Muscle layer of colon (tissue), 2 donors: ENCODE results near the gene CACNG4.

Experiments used
- H3K27ac ChIP-seq: one replicate; pipeline ENCODE4 v1.7.0; 2013; ENCODE audit warnings: low read depth, mild to moderate bottlenecking, low read length, moderate library complexity
- H3K27me3 ChIP-seq, 2 donors: one replicate each; pipeline ENCODE4 v1.7.0; 2013; ENCODE audit warnings: low read length in 2 of 2, mild to moderate bottlenecking in 2 of 2; ENCODE audit not compliant: insufficient read depth in 2 of 2, control insufficient read depth in 1 of 2
- H3K36me3 ChIP-seq: one replicate; pipeline ENCODE4 v1.7.0; 2013; ENCODE audit warnings: mild to moderate bottlenecking, low read length; ENCODE audit not compliant: insufficient read depth
- H3K4me1 ChIP-seq: one replicate; pipeline ENCODE4 v1.7.0; 2013; ENCODE audit warnings: mild to moderate bottlenecking, low read length; ENCODE audit not compliant: insufficient read depth
- H3K4me3 ChIP-seq, 2 donors: one replicate each; pipeline ENCODE4 v1.7.0; 2013; ENCODE audit warnings: low read length in 2 of 2, low read depth in 1 of 2, mild to moderate bottlenecking in 1 of 2, moderate library complexity in 1 of 2
- H3K9ac ChIP-seq: one replicate; pipeline ENCODE4 v1.7.0; 2013; ENCODE audit warnings: low read length
- H3K9me3 ChIP-seq: one replicate; pipeline ENCODE4 v1.7.0; 2013; ENCODE audit warnings: mild to moderate bottlenecking, low read length
- donor health status: abdominal sarcoma.
- donor health status: Adenocarcinoma of cecum.

The CACNG4 gene

DNA sequence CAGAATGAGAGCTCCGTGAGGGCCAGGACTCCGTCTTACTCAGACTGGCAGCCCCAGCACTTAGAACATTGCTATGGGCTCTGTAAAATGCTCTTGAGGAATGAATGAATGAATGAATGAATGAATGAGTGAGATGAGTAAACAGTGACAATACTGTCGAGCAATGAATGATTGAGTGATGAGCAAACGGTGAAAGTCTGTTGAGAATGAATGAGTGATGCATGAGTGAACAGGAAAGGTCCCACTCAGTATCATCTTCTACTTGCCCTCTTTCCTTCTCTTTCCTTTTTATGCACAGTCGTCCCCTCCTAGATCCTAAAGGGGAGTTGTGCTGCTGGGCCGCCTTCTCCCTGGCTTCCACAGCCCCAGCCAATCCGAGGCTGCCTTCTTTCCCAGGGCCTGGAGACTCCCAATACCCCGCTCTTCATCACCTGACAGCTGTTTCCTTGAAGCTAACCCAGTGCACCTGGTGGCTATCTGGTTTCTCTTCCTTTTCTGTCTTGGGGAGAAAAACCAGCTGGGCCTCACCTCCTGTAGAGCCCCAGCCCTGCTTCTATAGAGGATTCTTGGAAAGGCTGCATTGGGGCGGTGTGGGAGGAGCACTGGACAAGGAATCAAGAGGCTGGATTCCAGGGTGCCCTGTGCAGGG lies 47.1 kb downstream of the CACNG4 start:
- no peaks in the 10 kb centered on the region for H3K9me3 ChIP-seq
- H3K9ac ChIP-seq: no peak overlapping the region
- H3K4me1 ChIP-seq: no peaks in the 10 kb centered on the region
- no peaks in the 10 kb centered on the region for H3K27me3 ChIP-seq
- no peaks in the 10 kb centered on the region for H3K36me3 ChIP-seq
- H3K27ac ChIP-seq: no peak overlapping the region
- H3K4me3 ChIP-seq: no peak overlapping the region

DNA sequence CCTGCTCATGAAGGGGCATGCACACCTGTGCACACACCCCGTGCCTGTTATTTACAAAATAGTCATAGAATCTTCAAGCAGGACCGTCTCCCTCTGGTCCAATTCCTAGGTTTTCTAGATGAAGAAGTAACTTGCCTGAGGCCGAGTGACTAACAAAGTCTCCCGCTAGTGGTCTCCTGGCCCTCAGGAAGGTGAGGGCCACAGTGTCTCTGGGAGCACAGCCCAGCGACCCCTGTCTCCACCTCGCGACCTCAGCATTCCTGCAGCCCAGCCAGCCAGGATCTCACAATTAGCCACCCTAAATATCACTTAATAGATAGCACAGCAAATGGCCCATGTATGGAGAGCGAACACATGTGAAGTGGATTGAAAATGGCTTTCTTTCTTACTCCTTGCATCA lies 49.4 kb downstream of the CACNG4 start:
- Histone ChIP-seq H3K36me3 (no peaks in the 10 kb centered on the region), H3K27me3 (no peaks in the 10 kb centered on the region), H3K4me1 (no peaks in the 10 kb centered on the region), H3K9ac (no peak overlapping the region), H3K4me3 (no peak overlapping the region), H3K9me3 (no peaks in the 10 kb centered on the region), H3K27ac (no peak overlapping the region)

DNA sequence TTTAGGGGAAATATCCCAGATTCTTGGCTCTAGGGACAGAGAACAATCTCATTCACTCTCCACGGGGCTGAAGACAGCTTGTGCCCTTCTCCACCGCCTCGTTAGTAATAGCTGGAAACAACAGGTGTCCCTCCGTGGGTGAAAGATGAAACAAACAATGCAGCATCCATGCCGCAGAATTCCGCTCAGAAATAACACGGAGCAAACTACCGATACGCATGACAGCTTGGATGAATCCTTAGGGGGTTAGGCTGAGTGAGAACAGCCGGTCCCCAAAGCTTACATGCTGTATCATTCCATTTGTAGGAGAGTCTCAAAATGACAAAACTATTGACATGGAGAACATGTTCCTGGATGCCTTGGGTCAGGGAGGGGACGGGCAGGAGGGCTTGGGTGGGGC lies 50.5 kb downstream of the CACNG4 start:
- H3K9ac ChIP-seq: no peak overlapping the region
- no peaks in the 10 kb centered on the region for H3K36me3 ChIP-seq
- no peaks in the 10 kb centered on the region for H3K4me1 ChIP-seq
- no peak overlapping the region for H3K4me3 ChIP-seq
- H3K27ac ChIP-seq: no peak overlapping the region
- no peaks in the 10 kb centered on the region for H3K9me3 ChIP-seq
- H3K27me3 ChIP-seq: no peaks in the 10 kb centered on the region

DNA sequence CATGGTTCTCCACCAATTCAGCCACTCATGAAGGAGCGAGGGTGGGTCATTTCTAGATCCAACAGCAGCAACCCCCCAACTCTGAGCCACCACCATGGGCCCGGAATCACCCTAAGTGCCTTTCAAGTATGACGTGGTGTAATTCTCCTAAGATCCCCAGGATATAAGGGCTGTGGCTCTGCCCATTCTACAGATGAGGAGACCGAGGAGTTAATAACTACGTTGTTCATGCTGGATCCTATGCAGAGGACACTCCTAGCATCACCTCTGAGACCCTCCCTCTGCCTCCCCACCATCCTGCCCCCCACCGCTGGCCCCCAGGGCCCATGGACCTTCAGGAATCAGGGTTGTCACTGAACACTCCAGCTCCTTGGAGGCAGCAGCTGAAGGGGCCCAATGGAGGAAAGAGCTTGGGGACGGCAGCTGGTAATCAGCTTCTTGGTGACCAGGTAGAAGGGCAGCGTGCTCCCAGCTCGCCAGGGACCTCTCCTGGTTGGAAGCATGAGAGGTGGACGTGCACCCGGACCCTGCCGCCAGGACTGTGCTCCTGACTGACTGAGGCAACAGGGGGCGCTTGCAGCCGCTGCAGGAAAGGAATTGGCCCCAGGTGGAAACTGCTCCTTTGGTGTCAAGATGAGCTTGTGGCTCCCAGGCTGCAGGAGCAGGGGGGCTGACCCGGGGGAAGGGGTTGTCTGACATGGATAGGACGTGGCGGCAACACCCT lies 51.7 kb downstream of the CACNG4 start:
- Histone ChIP-seq H3K36me3 (no peaks in the 10 kb centered on the region), H3K9me3 (no peaks in the 10 kb centered on the region), H3K27me3 (no peaks in the 10 kb centered on the region), H3K4me3 (no peak overlapping the region), H3K4me1 (no peaks in the 10 kb centered on the region), H3K27ac (no peak overlapping the region), H3K9ac (no peak overlapping the region)

DNA sequence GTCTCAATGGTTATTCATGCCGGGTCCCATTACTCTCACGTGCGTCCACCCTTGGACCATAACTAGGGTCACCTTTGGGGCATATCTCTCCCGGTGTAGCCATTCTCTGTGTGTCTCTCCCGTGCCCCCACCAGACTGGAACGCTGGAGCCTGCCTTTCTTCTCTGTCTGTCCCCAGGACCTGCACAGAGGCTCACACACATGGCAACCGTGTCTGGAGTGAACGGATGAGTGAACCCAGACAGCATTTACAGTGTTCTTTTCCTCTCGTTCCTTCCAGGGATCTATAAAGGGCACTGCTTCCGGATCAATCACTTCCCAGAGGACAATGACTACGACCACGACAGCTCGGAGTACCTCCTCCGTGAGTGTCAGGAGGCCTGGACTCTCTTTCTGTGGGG lies 53.4 kb downstream of the CACNG4 start:
- no peaks in the 10 kb centered on the region for H3K27me3 ChIP-seq
- H3K9me3 ChIP-seq: no peaks in the 10 kb centered on the region
- no peaks in the 10 kb centered on the region for H3K4me1 ChIP-seq
- H3K9ac ChIP-seq: no peak overlapping the region
- H3K4me3 ChIP-seq: no peak overlapping the region
- H3K27ac ChIP-seq: no peak overlapping the region
- no peaks in the 10 kb centered on the region for H3K36me3 ChIP-seq

DNA sequence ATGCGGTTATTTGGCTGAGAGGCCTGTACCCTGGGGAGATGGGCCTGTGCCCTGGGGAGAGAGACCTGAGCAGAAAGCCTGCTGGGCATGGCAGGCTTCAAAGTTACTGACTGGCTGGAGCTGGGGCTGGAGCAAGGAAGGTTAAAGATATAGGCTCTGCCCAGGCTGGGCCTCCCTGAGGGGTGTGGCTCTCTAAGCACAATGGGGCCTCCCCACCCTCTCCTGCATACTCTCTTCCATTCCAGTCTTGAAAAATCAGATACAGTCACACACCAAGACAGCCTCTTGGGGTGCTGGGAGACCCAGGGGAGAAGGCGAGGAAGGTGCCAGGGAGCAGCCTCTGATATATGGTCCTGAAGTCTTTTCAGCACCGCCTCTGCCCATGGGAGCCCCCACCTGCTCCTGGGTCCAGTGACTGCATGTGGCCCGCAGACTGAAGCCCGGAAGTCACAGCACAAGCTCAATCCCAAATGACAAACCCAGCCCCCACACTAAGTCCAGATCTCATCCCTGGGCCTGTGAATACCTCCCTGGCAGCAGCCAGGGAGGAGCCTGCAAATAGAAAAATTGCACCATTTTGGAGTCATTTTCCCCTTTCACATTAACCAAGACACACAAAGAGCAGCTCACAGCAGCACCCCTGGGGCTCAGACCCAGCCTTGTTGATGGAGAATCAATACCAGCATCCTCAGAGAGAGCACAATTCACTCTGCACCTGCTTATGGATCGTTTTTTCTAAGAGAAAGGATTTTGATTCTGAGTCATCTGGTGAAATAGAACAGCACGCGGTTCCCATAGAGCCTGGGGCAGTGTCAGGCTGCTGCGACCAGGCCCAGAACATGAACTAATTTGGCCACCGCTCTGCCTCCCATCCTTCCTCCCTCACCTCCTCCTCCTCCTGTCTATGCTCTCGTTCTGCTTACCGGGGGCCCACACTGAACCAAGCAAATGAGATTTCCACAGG lies 54.2 kb downstream of the CACNG4 start:
- no peaks in the 10 kb centered on the region for H3K4me1 ChIP-seq
- H3K4me3 ChIP-seq: no peak overlapping the region
- no peak overlapping the region for H3K9ac ChIP-seq
- H3K27ac ChIP-seq: no peak overlapping the region
- H3K9me3 ChIP-seq: no peaks in the 10 kb centered on the region
- H3K36me3 ChIP-seq: no peaks in the 10 kb centered on the region
- no peaks in the 10 kb centered on the region for H3K27me3 ChIP-seq

DNA sequence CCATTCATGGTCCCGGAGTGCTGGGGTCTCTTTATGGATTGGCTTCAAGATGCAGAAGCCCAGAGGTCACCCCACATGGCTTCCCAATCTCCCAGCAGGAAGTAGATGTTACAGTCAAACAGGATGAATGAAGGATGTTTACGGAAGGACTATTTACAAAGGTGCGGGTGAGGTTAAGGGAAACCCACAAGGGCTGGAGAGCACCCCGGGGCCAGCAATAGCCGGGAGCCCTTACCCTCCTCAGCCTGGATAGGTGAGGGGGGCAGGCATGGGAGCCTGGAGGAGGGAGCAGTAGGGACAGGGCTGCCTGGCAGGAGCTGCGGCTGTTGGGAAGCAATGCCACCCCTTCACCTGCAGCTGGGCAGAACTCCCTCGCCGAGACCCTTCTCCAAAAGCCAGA lies 55.3 kb downstream of the CACNG4 start:
- Histone ChIP-seq H3K27me3 (no peaks in the 10 kb centered on the region), H3K4me1 (no peaks in the 10 kb centered on the region), H3K4me3 (no peak overlapping the region), H3K27ac (no peak overlapping the region), H3K9me3 (no peaks in the 10 kb centered on the region), H3K36me3 (no peaks in the 10 kb centered on the region), H3K9ac (no peak overlapping the region)

DNA sequence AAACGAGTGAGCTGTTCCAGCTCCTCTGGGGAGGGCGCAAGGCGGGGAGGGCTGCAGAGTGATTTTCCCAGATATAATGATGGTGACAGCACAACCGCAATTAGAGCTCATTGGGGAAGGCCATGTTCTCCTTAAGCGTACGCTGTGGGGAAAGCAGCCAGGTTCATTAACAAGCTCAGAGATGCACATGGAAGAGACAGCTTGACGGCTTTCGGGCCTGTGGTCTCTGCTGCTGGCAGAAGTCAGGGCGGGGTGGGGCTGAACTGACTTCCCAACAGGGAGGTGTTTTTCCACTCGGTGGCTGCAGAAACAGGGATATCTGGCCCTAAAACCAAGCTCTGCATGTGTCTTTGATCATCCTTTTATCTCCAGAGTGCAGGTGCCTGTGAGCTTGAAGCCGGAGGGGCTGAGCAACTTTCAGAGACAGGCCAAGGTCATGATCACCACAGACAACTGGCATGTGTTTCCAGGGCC lies 55.8 kb downstream of the CACNG4 start:
- Histone ChIP-seq H3K4me1 (no peaks in the 10 kb centered on the region), H3K27ac (no peak overlapping the region), H3K4me3 (no peak overlapping the region), H3K9ac (no peak overlapping the region), H3K36me3 (no peaks in the 10 kb centered on the region), H3K9me3 (no peaks in the 10 kb centered on the region), H3K27me3 (no peaks in the 10 kb centered on the region)

DNA sequence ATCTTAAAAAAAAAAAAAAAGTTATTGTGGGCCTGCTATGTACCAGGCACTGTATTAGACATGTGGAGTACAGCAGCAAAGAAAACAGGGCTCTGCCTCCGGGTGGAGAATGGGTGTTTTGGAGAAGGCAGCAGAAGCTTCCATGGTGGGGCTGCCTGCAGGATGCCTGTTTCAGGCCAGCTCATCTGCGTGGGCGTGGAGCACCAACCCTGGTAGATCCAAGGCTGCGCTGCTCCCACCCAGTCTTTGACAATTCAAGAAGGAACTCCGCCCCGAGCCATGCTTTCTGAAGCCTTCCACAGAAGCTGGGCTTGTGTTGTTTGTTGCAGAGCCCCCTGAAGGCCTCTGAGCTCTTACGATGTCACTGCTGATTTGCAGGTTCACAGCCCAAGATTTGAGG lies 56.7 kb downstream of the CACNG4 start:
- no peaks in the 10 kb centered on the region for H3K27me3 ChIP-seq
- no peak overlapping the region for H3K27ac ChIP-seq
- H3K4me1 ChIP-seq: no peaks in the 10 kb centered on the region
- H3K4me3 ChIP-seq: no peak overlapping the region
- no peak overlapping the region for H3K9ac ChIP-seq
- H3K9me3 ChIP-seq: no peaks in the 10 kb centered on the region
- H3K36me3 ChIP-seq: no peaks in the 10 kb centered on the region

DNA sequence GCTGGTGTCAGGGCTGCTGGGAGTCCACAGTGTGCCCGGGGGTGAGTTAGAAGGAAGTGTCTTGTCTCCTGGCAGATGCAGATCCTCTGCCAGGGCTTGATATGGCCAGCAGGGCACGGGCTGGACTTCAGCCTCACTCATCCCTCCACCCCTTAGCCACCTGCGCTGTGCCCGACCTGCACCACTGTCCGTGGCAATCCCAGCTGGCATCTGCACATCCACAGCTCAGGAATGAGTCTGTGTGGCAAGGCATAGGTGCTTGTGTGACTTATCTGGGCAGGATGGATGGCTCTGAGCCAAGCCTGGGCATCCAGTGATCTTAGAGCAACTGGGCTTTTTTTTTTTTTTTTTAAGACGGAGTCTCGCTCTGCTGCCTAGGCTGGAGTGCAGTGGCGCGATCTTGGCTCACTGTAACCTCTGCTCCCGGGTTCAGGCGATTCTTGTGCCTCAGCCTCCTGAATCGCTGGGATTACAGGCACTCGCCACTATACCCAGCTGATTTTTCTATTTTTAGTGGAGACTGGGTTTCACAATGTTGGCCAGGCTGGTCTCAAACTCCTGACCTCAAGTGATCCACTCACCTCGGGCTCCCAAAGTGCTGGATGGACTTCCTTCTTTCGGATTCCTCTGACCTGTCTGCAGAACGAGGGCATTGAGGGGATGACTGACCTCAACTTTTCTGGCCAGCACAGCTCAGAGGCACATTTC lies 57.4 kb downstream of the CACNG4 start:
- H3K4me3 ChIP-seq: no peak overlapping the region
- no peak overlapping the region for H3K27ac ChIP-seq
- H3K9ac ChIP-seq: no peak overlapping the region
- no peaks in the 10 kb centered on the region for H3K27me3 ChIP-seq
- no peaks in the 10 kb centered on the region for H3K4me1 ChIP-seq
- H3K36me3 ChIP-seq: no peaks in the 10 kb centered on the region
- no peaks in the 10 kb centered on the region for H3K9me3 ChIP-seq

DNA sequence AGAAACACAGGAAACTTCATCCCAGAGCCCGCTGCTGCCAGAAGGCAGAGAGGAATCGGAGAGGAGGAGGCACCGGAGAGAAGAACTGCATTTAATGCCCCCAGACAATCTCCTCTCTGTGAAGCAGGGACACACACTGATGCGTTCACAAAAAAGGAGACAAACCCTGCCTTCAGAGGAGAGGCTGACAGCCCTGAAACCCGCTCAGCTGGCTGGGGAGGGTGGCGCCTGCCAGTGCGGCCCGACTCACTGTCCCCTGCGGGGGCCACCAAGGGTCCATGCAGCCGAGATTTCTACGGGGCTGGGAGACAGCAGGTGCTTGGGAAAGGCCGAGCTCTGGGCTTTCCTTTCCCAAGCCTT lies 57.9 kb downstream of the CACNG4 start:
- H3K4me1 ChIP-seq: no peaks in the 10 kb centered on the region
- H3K4me3 ChIP-seq: no peak overlapping the region
- no peaks in the 10 kb centered on the region for H3K36me3 ChIP-seq
- no peak overlapping the region for H3K9ac ChIP-seq
- no peaks in the 10 kb centered on the region for H3K9me3 ChIP-seq
- no peak overlapping the region for H3K27ac ChIP-seq
- H3K27me3 ChIP-seq: no peaks in the 10 kb centered on the region
